Stimulated activated CD8-positive, alpha-beta memory T cell treated with anti-CD3 and anti-CD28 coated beads, Interleukin-2, amount 100 ng/mL, for 48 hours (primary cell): Measurements from ENCODE around the gene SCG3.

Experiments
- DNase-seq, 2 donors: peaks; one replicate each; pipeline ENCODE4 v3.0.0-alpha.2; 2020; ENCODE audit warnings: low read depth in 2 of 2

SCG3 gene

GRCh38 chr15:51678096-51678495 is 3.2 kb upstream of the SCG3 start:
- no peak for DNase-seq

GRCh38 chr15:51680321-51680720 is 982 bp upstream of the SCG3 start:
- no peak for DNase-seq

DNA sequence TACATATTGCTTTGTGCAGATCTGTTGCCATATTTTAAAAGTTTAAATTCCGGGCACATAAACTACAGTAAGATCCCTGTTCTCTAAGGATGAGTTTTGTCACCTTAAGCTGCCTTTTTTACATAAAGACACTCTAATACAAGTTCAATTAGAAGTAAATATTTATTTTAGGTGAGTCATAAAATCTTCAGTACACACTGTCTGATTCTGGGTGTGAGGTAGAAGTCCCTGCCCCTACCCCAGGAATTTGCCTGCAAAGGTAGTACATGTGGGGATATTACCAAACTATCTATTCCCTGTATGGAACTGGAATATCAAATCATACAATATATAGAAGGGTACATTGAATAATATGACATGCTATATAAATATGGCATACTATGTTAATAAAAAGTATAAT is 6.3 kb downstream of the SCG3 start:
- no peak for DNase-seq

- DNase-seq = no peak
These were observed 7.6 kb downstream of the SCG3 start for GRCh38 chr15:51688863-51689262.

- no peak for DNase-seq
These were observed 10.9 kb downstream of the SCG3 start for GRCh38 chr15:51692154-51692553.

- no peak for DNase-seq
These were observed 15.3 kb downstream of the SCG3 start for GRCh38 chr15:51696566-51696965.

GRCh38 chr15:51697163-51697562 is 15.9 kb downstream of the SCG3 start:
- no peak for DNase-seq

DNA sequence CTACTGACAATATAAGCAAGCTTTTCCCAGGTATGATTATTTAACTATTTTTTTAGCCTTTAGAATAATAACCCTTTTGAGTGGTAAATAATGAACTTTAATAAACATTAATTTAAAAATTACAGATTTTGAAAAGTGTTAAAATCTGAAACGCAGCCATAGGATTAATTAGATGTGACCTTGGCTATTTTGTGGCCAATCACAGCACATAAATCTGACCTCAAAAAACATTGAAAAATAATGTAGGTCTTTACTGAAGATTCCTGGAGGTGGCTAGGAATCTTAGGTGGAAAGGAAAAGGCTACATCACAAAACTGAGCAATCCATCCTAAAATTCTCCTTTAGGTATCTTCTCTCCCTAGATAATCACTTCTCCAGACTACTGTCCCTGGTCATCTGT is 18.1 kb downstream of the SCG3 start:
- DNase-seq = no peak

GRCh38 chr15:51702710-51703109 is 21.4 kb downstream of the SCG3 start:
- DNase-seq = no peak

GRCh38 chr15:51706291-51706690 is 25.0 kb downstream of the SCG3 start:
- no peak for DNase-seq

- DNase-seq = no peak
These were observed 25.8 kb downstream of the SCG3 start for GRCh38 chr15:51706926-51707608.

GRCh38 chr15:51708013-51708412 is 26.7 kb downstream of the SCG3 start:
- no peak for DNase-seq

DNA sequence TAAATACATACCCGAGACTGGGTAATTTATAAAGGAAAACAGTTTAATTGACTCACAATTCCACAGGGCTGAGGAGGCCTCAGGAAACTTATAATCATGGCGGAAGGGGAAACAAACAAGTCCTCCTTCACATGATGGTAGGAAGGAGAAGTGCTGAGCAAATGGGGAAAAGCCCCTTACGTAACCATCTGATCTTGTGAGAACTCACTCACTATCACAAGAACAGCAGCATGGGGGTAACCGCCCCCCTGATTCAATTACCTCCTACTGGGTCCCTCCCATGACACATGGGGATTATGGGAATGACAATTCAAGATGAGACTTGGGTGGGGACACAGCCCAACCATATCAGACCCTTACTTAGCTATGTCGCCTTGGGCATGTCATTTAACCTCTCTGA is 27.7 kb downstream of the SCG3 start:
- DNase-seq = no peak

DNA sequence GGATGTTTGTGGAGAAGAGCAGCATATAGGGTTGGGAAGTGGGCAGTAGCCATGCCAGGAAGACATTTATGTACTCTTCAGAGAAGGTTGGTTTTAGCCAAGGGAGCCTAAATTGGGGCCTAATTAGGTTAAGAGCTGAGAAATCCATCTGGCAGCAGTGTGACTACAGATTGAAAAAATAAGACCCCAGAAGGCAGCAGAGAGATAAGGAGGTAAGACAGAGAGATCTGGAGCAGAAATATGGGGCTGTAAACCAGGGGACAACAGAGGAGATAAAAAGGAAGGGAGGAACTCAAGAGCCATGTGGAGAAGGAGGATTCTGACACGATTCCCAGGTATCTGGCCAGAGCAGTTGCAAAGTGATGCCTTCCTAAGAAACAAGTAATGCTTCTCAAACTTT is 32.9 kb downstream of the SCG3 start:
- no peak for DNase-seq

DNA sequence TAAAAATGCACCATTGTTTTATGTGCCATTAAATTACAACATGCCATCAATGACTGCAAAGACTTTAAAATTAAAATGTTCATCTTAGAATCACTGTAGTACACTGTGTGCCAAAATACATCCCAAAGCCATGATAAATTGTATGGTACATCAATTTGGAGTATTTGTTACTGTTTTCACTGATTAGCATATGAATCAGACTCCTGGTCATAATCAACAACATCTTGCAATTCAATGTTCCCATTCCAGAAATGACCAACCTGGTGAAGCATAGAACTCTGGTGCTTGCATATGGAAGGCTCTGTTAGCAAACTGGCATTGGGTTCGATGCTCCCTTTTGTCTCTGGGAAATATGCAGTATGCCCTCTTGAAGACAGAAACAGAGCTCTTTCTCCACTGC is 33.6 kb downstream of the SCG3 start:
- DNase-seq = no peak

DNA sequence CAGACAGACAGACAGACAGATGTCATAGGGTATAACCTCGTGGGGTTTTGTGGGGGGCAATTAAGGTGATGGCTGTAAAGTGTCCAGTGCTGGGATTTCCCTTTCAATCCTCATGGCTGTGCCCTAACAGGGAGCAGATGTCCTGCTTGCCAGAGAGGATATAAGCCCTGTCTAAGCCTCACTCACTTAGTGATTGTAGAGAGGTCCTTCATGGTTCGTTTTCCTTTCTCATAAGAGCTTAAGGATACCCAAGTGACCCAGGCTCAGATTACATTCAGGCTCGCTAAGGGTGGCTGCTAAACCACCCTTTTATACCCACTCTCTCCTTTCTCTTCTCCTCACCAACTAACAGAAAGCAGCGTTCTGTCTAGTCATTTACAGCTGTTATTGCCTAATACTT is 36.9 kb downstream of the SCG3 start:
- DNase-seq = no peak

DNA sequence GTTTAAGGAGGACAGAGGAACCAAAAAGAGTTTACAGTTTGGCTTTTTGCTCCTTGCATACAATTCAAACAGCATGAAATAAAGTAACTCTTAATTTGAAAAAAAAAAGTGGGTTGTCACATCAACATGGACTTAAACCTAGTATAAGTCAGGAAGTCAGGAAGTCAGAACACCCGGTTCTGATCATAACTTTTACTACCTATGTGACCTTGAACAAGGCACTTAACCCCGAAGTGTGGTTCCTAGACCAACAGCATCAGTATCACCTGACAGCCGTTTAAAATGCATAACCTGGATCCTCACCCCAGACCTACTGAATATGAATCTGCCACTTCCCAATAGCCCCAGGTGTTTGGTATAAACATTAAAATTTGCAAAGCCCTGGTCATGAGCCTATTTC is 37.4 kb downstream of the SCG3 start:
- DNase-seq = no peak

DNA sequence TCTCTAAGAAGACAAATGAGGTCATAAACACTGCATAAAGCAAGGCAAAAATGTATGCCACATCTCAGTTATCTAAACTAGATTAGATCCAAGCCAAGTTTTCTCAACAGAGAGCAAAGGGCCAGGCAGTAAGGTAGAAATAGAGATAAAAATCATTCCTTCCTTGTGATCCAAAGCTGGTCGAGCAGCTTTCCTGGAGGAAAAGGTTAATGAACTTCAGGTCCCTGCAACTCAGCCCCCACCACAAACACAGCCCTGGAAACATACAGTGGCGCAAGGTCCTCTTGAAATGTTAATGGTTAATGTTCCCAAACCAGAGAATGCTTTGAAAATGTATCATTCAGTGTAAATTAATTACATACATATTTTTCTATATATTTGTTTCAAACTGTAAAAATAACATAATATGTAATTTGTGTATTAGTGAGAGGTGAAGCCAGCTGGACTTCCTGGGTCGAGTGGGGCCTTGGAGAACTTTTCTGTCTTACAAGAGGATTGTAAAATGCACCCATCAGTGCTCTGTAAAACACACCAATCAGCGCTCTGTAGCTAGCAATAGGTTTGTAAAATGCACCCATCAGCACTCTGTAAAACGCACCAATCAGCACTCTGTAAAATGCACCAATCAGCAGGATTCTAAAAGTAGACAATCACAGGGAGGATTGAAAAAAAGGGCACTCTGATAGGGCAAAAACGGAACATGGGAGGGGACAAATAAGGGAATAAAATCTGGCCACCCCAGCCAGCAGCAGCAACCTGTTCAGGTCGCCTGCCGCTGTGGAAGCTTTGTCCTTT is 39.1 kb downstream of the SCG3 start:
- DNase-seq = no peak

DNA sequence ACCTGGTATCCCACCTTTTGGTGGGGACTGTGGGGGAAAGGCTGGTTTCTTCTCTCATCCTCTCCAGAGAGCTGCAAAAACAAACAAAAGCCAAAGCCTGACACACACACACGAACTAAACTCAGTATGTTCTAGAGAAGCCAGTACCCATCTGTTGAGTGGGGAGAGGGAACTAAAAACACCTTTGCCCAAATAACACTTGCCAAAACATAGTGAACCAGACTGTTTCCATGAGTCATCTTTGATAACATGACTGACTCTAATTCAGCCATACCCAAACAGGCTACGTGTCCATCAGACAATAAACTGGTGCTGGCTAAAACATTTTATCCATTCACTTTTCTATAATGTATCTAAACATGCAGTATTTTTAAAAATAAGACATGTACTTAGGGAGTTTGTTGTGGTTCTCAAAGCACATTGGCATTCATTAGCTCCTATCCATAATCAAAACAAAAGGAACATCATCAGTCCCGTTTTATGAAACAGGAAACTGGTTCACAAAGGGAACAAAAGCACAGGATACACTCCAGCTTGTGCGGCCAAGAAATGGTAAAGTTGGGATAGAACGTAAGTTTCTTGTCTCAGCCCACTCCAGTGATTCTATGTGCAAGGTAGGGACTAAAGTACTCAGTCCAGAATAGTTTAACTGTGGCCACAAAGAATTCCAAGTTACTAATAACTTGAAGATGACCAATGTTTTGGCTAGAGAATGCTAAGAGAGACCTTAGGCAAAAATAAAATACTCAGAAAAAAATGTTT is 40.1 kb downstream of the SCG3 start:
- DNase-seq = no peak

DNA sequence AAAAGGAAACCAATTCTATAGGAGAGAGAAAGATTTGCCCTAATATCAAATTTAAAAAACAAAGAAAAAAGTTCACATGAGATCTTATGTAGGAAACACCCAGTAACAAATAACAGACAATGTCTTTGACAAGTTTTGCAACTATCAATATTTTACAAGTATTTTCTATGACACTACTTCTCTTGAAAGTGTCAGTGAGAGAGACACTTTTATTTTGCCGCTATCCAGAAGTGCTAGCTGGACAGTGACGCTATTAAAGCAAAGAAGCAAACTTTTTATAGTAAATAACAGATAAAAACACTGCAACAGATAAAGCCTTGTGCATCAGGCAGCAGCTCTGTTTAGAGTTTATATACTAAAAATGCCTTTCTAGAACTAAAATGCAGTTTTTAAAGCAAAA is 42.9 kb downstream of the SCG3 start:
- DNase-seq = no peak

GRCh38 chr15:51724673-51725072 is 43.4 kb downstream of the SCG3 start:
- DNase-seq = no peak

- no peak for DNase-seq
These were observed 45.2 kb downstream of the SCG3 start for GRCh38 chr15:51726302-51727073.
